Ovary (tissue), 3 donors: Measurements from ENCODE around the gene DOK6.

Source experiments
- CTCF ChIP-seq, 3 donors: fragments of 450-650 bp in 2 of 3; fragments of 200-600 bp in 1 of 3; IDR thresholded peaks; one replicate each; pipeline versions ENCODE4 v1.5.1 to v1.8.0; 2016 to 2022; ENCODE audit warnings: antibody characterized with exemption in 3 of 3, mild to moderate bottlenecking in 1 of 3
- EP300 ChIP-seq: sonication (generic); formaldehyde crosslinking; IDR thresholded peaks from one replicate; pipeline ENCODE4 v1.6.1; 2017; ENCODE audit warnings: antibody characterized with exemption
- POLR2A ChIP-seq: fragments of 450-650 bp; IDR thresholded peaks from one replicate; pipeline ENCODE4 v1.6.1; 2017; ENCODE audit warnings: antibody characterized with exemption, mild to moderate bottlenecking, moderate library complexity
- donor health status: DM: no; HTN: no; CAD: no.

GRCh38 chr18:69636529-69637301, 236.0 kb downstream of the DOK6 start:
- TF ChIP-seq CTCF (IDR thresholded peaks at IDR 0.05) (no peak), EP300 (no peak), POLR2A (no peak)
